Thoracic aorta (tissue), 2 donors: ENCODE results near the gene SLC23A2. TPM values are rescaled to one million over a fixed set of nuclear protein-coding genes. Genes with fewer than 3 reads are reported as not detected.

Source experiments
- ATAC-seq: fragments of 150-250 bp; one replicate; pipeline ENCODE4 v1.8.0; 2017; ENCODE audit warnings: low read depth; ENCODE audit not compliant: insufficient number of reproducible peaks, low FRiP score
- DNase-seq: peaks from one replicate; pipeline ENCODE4 v3.0.0-alpha.2; 2020; ENCODE audit warnings: low spot score
- H3K27ac ChIP-seq, 2 donors: fragments of 200-600 bp; sonication (generic); 1 replicate in 1 of 2; 2 replicates in 1 of 2; pipeline ENCODE4 v1.5.1; 2016; ENCODE audit warnings: mild to moderate bottlenecking in 2 of 2, moderate library complexity in 2 of 2
- H3K27me3 ChIP-seq: fragments of 200-600 bp; sonication (generic); replicated peaks from 2 replicates; pipeline ENCODE4 v1.6.0; 2016; ENCODE audit warnings: mild to moderate bottlenecking; ENCODE audit not compliant: insufficient read depth
- H3K36me3 ChIP-seq: fragments of 200-600 bp; sonication (generic); one replicate; pipeline ENCODE4 v1.5.1; 2016
- H3K4me1 ChIP-seq, 2 donors: fragments of 200-600 bp; sonication (generic); 1 replicate in 1 of 2; 2 replicates in 1 of 2; pipeline versions ENCODE4 v1.5.1 to v1.6.0; 2016; ENCODE audit warnings: low read depth in 2 of 2, mild to moderate bottlenecking in 1 of 2; ENCODE audit not compliant: control insufficient read depth in 1 of 2
- H3K4me3 ChIP-seq: fragments of 200-600 bp; sonication (generic); 2 replicates; pipeline ENCODE4 v1.5.1; 2016; ENCODE audit warnings: mild to moderate bottlenecking
- H3K9me3 ChIP-seq: fragments of 200-600 bp; sonication (generic); 2 replicates; pipeline ENCODE4 v1.5.1; 2016
- CTCF ChIP-seq: fragments of 200-600 bp; sonication (generic); IDR thresholded peaks from one replicate; pipeline ENCODE4 v1.5.1; 2019; ENCODE audit warnings: antibody characterized with exemption
- total RNA-seq, 2 donors: library from RNA; depleted of rRNA; stranded (reverse); fragments of >200 nt; gene quantifications; one replicate each; pipeline versions ENCODE4 v1.1.0 to v1.2.3, GENCODE V29; 2016

The SLC23A2 gene
- total RNA-seq, 2 donors from 2014 or later, result 32.1 to 51.9 TPM

GRCh38 chr20:4835244-4836177 lies 165.8 kb downstream of the SLC23A2 start:
- DNase-seq, result no peak
- peak overlapping the region; percentile 4 to 50 for H3K27ac ChIP-seq
- H3K4me3 ChIP-seq, result peak overlapping the region; percentile 16

GRCh38 chr20:4833074-4833728 lies 168.1 kb downstream of the SLC23A2 start:
- DNase-seq, result no peak

More at GRCh38 chr20:4835244-4836177, 165.8 kb downstream of the SLC23A2 start:
- no peak for TF ChIP-seq CTCF
- Histone ChIP-seq H3K36me3 (no peaks in the 10 kb centered on the region), H3K27me3 (no peaks in the 10 kb centered on the region), H3K4me1 (peaks cover 0 to 22% of the 10 kb centered on the region in 2 donors), H3K9me3 (no peaks in the 10 kb centered on the region)
- no peak for ATAC-seq

GRCh38 chr20:4832469-4832868 lies 168.8 kb downstream of the SLC23A2 start:
- H3K9me3 ChIP-seq, result no peaks in the 10 kb centered on the region
- DNase-seq, result no peak
- no peak for TF ChIP-seq CTCF
- H3K36me3 ChIP-seq, result no peaks in the 10 kb centered on the region
- no peak overlapping the region for H3K27ac ChIP-seq
- H3K27me3 ChIP-seq, result no peaks in the 10 kb centered on the region
- no peak overlapping the region for H3K4me3 ChIP-seq
- H3K4me1 ChIP-seq, result peaks cover 0 to 22% of the 10 kb centered on the region in 2 donors
- ATAC-seq, result no peak

More at GRCh38 chr20:4833074-4833728, 168.1 kb downstream of the SLC23A2 start:
- Histone ChIP-seq H3K9me3 (no peaks in the 10 kb centered on the region), H3K36me3 (no peaks in the 10 kb centered on the region), H3K4me1 (peaks cover 0 to 22% of the 10 kb centered on the region in 2 donors), H3K27me3 (no peaks in the 10 kb centered on the region), H3K4me3 (no peak overlapping the region), H3K27ac (no peak overlapping the region)
- ATAC-seq, result no peak
- TF ChIP-seq CTCF, result no peak

GRCh38 chr20:4830696-4831095 lies 170.6 kb downstream of the SLC23A2 start:
- H3K36me3 ChIP-seq, result no peaks in the 10 kb centered on the region
- no peak for TF ChIP-seq CTCF
- no peaks in the 10 kb centered on the region for H3K27me3 ChIP-seq
- H3K27ac ChIP-seq, result no peak overlapping the region
- ATAC-seq (no peak), DNase-seq (no peak)
- H3K4me3 ChIP-seq, result no peak overlapping the region
- H3K9me3 ChIP-seq, result no peaks in the 10 kb centered on the region
- H3K4me1 ChIP-seq, result peaks cover 0 to 7% of the 10 kb centered on the region in 2 donors

GRCh38 chr20:4830259-4830658 lies 171.1 kb downstream of the SLC23A2 start:
- H3K27me3 ChIP-seq, result no peaks in the 10 kb centered on the region
- no peak for DNase-seq
- TF ChIP-seq CTCF, result no peak
- H3K4me1 ChIP-seq, result peaks cover 0 to 4% of the 10 kb centered on the region in 2 donors
- no peaks in the 10 kb centered on the region for H3K36me3 ChIP-seq
- no peak for ATAC-seq
- H3K27ac ChIP-seq, result no peak overlapping the region
- no peaks in the 10 kb centered on the region for H3K9me3 ChIP-seq
- H3K4me3 ChIP-seq, result no peak overlapping the region
